HG03045 (cell line): ENCODE results near the gene NRK.
"Not testable (repeated sequence)": the region's sequence is repeated elsewhere in the genome, so short reads cannot be mapped to it uniquely, and the experiment has no call there.

ENCODE experiments used
- ATAC-seq: cut with Tn5 transposase; IDR thresholded peaks from one replicate; pipeline ENCODE4 v1.9.1; 2021; ENCODE audit warnings: mild to moderate bottlenecking, moderate library complexity; ENCODE audit not compliant: unreplicated experiment

NRK gene

GRCh38 chrX:105822138-105823091 lies at the start of gene NRK:
Gene NRK, plus strand, starts transcription at chrX:105822539. Its CDS starts 307 bp downstream, at chrX:105822846.
- ATAC-seq: no peak

DNA sequence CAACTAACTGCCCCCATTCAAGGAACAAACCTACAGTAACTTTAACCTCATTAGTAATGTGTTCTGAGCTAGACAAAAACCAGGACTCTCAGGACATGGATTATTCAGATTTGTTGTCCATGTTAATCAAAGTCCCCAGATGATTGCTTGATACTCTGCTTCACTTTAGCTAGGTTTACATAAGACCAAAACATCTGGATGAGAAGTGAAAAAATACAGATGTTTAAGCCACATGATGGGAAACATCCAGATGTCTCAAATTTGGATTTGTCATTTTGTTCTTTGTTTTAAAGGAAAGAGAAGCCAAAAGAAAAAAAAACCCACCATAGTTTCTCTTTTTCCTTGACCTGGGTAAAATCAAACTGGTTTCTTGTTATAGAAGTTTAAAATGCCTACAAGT lies 48.5 kb upstream of the NRK start:
- no peak for ATAC-seq

GRCh38 chrX:105775679-105776078 lies 46.7 kb upstream of the NRK start:
- no peak for ATAC-seq

GRCh38 chrX:105781804-105782203 lies 40.5 kb upstream of the NRK start:
- ATAC-seq: no peak

- not testable (repeated sequence) for ATAC-seq
These were observed 25.5 kb upstream of the NRK start for GRCh38 chrX:105796877-105797276.

GRCh38 chrX:105803891-105804290 lies 18.4 kb upstream of the NRK start:
- ATAC-seq: no peak

- ATAC-seq: not testable (repeated sequence)
These were observed 16.7 kb upstream of the NRK start for GRCh38 chrX:105805655-105806054.

DNA sequence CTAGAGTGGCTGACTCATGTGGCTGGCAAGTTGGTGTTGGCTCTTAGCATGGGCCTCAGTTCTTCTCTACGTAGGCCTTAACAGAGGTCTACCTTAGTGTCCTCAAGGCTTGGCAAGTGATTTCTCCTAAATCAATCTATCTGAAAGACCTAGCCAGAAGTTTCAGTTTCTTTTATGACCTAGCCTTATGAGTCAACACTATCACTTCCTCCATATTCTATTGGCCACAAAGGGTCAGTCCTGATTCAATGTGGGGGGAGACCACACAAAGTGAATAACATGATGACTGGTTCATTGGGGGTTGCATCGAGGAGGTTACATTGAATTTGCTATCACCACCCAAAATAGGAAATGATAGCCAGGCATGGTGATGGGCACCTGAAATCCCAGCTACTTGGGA lies 5.8 kb upstream of the NRK start:
- no peak for ATAC-seq

DNA sequence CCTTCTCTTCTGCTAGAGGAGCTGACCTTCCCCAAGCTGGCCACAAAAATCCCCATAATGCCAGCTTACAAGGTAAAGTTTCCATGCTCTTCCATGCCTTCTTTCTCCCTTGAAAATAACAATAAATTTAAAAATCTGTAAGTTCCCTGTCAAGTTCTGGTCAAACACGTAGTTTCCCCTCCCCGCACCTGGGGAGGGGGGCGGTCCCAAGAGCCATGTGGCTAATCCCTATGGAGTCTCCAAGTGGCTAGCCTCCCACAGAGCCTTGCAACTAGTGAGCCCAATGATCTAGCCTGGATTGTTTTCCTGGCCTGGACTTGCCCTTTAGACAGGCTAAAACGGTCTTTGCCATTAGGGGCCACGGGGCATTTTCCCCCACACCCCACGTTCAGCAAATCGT lies 2.1 kb upstream of the NRK start:
- no peak for ATAC-seq

DNA sequence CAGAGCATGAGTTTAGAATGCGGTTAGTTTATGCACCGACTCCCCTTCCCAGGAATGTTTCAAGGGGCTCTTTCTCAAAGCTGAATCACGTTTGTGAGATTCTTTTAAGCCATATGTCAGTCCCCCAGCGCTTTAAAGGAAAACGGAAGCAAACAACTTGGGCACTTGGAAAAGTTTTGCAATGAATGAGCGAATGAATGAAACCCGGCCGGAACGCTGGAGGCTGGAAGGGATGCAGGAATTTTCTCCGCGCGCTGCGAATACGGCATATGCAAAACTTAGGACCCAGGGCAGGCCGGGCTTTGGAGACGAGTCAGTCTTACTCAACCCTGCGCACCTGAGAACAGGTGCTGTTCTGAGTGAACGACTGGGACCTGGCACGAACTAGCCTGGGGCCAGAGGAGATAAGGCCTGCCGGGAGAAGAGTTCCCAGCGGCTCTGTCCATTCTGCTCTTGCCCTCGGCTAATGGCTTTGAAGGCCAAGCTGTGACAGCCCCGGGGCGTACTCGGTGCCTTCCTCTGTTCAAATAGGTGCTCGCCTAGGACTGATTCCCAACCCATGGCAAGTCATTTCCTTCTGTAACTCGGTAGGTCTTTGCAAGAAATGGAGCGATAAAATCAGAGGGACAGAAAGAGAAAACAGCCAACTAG lies 743 bp upstream of the NRK start:
- no peak for ATAC-seq

- ATAC-seq: no peak
These were observed 735 bp downstream of the NRK start for GRCh38 chrX:105823092-105823455.

- no peak for ATAC-seq
These were observed 6.7 kb downstream of the NRK start for GRCh38 chrX:105829011-105829410.

DNA sequence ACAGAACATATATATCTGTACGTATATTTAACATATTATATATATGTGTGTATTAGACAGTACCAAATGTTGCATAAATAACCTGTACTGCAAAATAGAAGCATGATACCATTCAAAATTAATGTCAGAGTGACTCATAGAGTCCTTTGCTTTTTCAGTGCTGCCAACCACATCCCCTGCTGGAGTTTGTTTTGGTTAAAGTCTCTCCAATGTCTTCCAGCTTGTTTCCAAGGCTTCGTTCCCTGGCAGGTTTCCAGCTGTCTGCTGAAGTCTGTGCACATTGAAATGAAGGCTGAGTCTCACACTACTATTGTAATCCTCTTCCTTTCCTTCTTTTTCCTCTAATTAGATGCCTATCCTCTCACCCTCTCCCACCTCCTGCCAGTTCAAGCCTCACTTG lies 14.9 kb downstream of the NRK start:
- ATAC-seq: no peak

- no peak for ATAC-seq
These were observed 23.3 kb downstream of the NRK start for GRCh38 chrX:105845631-105846030.

GRCh38 chrX:105850100-105850499 lies 27.8 kb downstream of the NRK start:
- ATAC-seq: not testable (repeated sequence)

DNA sequence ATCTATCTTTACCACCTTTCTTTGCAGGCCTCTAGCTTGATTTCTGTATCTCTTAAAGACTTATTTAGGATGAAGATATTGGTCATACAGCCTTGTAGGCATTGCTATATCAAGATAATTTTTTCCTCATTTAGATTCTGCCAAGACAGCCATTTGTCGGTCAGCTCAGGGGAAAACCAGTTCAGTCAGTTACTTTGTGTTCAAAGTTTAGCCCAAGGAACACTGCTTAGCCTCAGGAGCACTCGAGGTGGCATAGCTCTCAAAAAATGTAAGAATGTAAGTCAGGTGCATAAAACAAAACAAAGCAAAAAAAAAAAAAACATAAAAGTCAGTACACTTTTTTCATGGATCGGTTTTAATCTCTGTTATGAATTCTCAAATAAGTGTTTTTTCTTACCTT lies 43.4 kb downstream of the NRK start:
- no peak for ATAC-seq

DNA sequence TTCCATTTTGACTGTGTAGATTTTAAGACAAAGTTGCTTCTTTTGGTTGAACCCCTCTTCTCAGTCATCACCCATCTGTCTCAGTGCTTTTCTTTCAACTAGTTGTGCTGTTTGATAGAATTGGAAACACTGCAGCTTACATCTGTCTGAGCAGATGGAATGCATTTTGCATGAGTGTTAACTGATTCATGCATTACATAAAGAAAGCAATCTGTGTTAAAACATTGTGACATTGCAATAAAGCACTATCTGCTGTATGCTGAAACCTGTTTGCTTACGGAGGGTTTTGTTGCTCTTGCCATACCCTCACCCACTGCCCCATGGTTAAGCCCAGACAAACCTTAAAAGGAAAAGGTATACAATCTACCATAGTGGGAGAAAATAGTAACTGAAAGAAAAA lies 47.4 kb downstream of the NRK start:
- ATAC-seq: no peak

- no peak for ATAC-seq
These were observed 48.1 kb downstream of the NRK start for GRCh38 chrX:105870445-105870844.

- ATAC-seq: no peak
These were observed 50.6 kb downstream of the NRK start for GRCh38 chrX:105872941-105873340.

DNA sequence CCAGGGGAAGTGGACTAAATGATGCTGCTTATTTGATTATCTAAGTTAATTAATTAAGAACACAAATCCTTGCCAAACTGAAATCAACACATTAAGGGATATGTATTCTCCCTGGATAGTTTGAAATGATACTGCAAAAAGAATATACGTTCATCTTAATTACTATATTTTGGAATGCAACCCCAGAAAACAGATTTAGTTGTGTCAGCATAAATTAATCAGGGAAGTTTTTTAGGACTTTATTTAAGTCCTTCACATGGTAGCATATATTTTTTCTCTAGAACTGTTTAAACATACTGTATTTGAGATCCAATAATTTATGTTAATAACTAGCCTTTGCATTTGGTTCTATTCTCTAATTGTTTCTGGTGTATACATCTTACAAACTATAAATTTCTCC lies 52.5 kb downstream of the NRK start:
- no peak for ATAC-seq

DNA sequence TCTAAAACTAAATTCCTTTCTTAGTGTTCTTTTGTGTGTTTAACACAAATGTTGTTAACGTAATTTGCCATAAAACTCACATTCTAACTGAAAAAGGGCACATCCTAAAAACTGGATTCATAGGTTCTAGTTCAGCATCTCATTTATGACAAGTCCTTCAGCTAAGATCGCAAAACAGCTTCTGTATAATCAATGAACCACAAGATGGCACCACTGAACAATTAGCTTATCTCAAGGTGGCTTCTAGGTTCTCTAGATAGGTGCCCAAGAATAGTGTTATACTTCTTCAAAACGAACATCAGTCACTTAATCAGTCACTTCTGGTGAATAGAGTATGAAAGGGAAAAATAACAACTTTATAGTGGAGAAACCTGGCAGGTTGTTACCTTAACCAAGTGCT lies 54.3 kb downstream of the NRK start:
- no peak for ATAC-seq

DNA sequence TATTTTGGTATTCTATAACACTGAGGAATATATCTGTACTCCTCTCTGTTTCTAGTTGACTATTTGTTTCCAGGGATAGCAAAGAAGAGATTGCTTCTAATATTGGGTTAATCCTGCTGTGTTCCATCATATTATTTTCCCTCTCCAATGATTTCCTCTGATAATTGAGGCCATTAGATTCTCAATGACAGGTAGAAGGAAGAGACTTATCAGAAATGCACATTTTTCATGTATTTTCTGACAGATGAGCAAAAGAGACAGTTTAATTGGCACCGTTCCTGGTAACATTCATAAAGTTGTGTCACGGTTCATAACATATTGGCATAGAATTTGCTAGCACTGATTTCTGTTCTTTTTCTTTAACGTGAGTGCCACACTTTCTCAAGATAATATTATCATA lies 58.2 kb downstream of the NRK start:
- ATAC-seq: no peak
